K562 (cell line): ENCODE results near the gene ARFGAP3. TPM values are rescaled to one million over a fixed set of nuclear protein-coding genes. Genes with fewer than 3 reads are reported as not detected.

Experiments
- ATAC-seq: fragments of 200-7000 bp; cut with Tn5 transposase; 3 replicates; pipeline ENCODE4 v1.9.1; 2020; ENCODE audit warnings: moderate library complexity
- BruUV-seq: library from RNA; stranded (reverse); fragments of 400-500 nt; replicated peaks from 2 replicates; lab custom pipeline; 2021; lab: Mats Ljungman, UMichigan
- CTCF ChIA-PET: fragments of 300-600 bp; formaldehyde crosslinking; extraction: SDS; loops from one replicate; lab custom pipeline; 2021; ENCODE audit warnings: low intra/inter-chr PET ratio; lab: Yijun Ruan, JAX
- POLR2A ChIA-PET: fragments of 300-600, 350-650 bp; sonication (Branson Sonifier 250); formaldehyde crosslinking; extraction: SDS; loops from one replicate; lab custom pipeline; 2021; ENCODE audit warnings: antibody characterized with exemption, inconsistent platforms; lab: Yijun Ruan, JAX
- DNase-seq, 4 experiments: peaks; one replicate each; pipeline versions ENCODE4 v3.0.0 to v3.0.0-alpha.2; 2011 to 2018; ENCODE audit warnings: low spot score in 3 of 4, mixed read lengths in 3 of 4; ENCODE audit errors: extremely low read depth in 1 of 4
- FAIRE-seq: peaks from 2 replicates; lab custom pipeline; 2011; peaks lifted over from hg19 to GRCh38; lab: Jason Lieb, UNC
- H2AFZ ChIP-seq: 2 replicates; pipeline ENCODE4 v1.6.0; 2011; ENCODE audit warnings: low read depth, low read length, control low read depth, inconsistent platforms
- H3K27ac ChIP-seq: fragments of 200-600 bp; 3 replicates; pipeline ENCODE4 v1.8.0; 2011; ENCODE audit warnings: low read depth, mild to moderate bottlenecking, control low read depth, inconsistent platforms, low read length, moderate library complexity, mixed read lengths; ENCODE audit errors: extremely low read depth
- H3K27me3 ChIP-seq, 2 experiments: fragments of 300-600 bp in 1 of 2; 2 replicates in 1 of 2; 3 replicates in 1 of 2; pipeline versions ENCODE4 v1.6.0 to v1.8.0; 2011; ENCODE audit warnings: inconsistent platforms in 2 of 2, low read length in 2 of 2, mild to moderate bottlenecking in 1 of 2, mixed read lengths in 1 of 2, moderate library complexity in 1 of 2; ENCODE audit not compliant: control insufficient read depth in 2 of 2, insufficient read depth in 2 of 2
- H3K36me3 ChIP-seq: fragments of 300-600 bp; 3 replicates; pipeline ENCODE4 v1.8.0; 2011; ENCODE audit warnings: mild to moderate bottlenecking, low read length, inconsistent platforms; ENCODE audit not compliant: control insufficient read depth, insufficient read depth
- H3K4me1 ChIP-seq, 2 experiments: fragments of 200-600 bp in 1 of 2; replicated peaks in 1 of 2; 2 replicates in 1 of 2; 3 replicates in 1 of 2; pipeline versions ENCODE4 v1.5.1 to v1.8.0; 2011; ENCODE audit warnings: inconsistent platforms in 2 of 2, low read length in 2 of 2, mild to moderate bottlenecking in 1 of 2, mixed read lengths in 1 of 2, moderate library complexity in 1 of 2; ENCODE audit not compliant: control insufficient read depth in 2 of 2, insufficient read depth in 2 of 2
- H3K4me2 ChIP-seq: 2 replicates; pipeline ENCODE4 v1.6.1; 2011; ENCODE audit warnings: low read length, control low read depth, inconsistent platforms, mixed read lengths; ENCODE audit not compliant: insufficient read depth
- H3K4me3 ChIP-seq: fragments of 200-600 bp; sonication (generic), shearing (Covaris generic); 2 replicates; pipeline ENCODE4 v1.5.1; 2016; ENCODE audit warnings: control low read depth, inconsistent platforms
- H3K79me2 ChIP-seq: fragments of 200-600 bp; 3 replicates; pipeline ENCODE4 v1.8.0; 2011; ENCODE audit warnings: low read length, inconsistent platforms; ENCODE audit not compliant: control insufficient read depth, insufficient read depth
- H3K9ac ChIP-seq, 2 experiments: 2 replicates each; pipeline versions ENCODE4 v1.6.0 to v1.6.1; 2011; ENCODE audit warnings: low read depth in 2 of 2, low read length in 2 of 2, control low read depth in 1 of 2, inconsistent platforms in 1 of 2, mild to moderate bottlenecking in 1 of 2, mixed read lengths in 1 of 2; ENCODE audit not compliant: insufficient read depth in 1 of 2
- H3K9me1 ChIP-seq: one replicate; pipeline ENCODE4 v1.6.0; 2011; ENCODE audit warnings: inconsistent platforms, mild to moderate bottlenecking, low read length, moderate library complexity; ENCODE audit not compliant: control insufficient read depth, insufficient read depth
- H3K9me3 ChIP-seq: replicated peaks from 2 replicates; pipeline ENCODE4 v1.5.1; 2011; ENCODE audit warnings: low read depth, low read length, inconsistent platforms; ENCODE audit not compliant: control insufficient read depth, insufficient read depth
- H4K20me1 ChIP-seq: replicated peaks from 2 replicates; pipeline ENCODE4 v1.6.1; 2011; ENCODE audit warnings: low read length, inconsistent platforms, mixed read lengths; ENCODE audit not compliant: control insufficient read depth, insufficient read depth
- GTF2F1 ChIP-seq: IDR thresholded peaks from 2 replicates; pipeline ENCODE4 v1.6.1; 2011; ENCODE audit warnings: low read depth, low read length, improper control_type of control experiment
- PHF20 ChIP-seq: fragments of 450-650 bp; IDR thresholded peaks from 2 replicates; pipeline ENCODE4 v1.6.1; 2018; ENCODE audit not compliant: partially characterized antibody
- ZFPM2 ChIP-seq: fragments of 250-450 bp; sonication (Bioruptor Pico); IDR thresholded peaks from 2 replicates; pipeline ENCODE4 v1.5.1; 2022; ENCODE audit warnings: mild to moderate bottlenecking
- ZNF551 ChIP-seq: fragments of 250-450 bp; sonication (Bioruptor Pico); IDR thresholded peaks from 2 replicates; pipeline ENCODE4 v1.5.0; 2021; ENCODE audit warnings: mild to moderate bottlenecking, moderate library complexity
- WGBS: fragments of 100-300 bp; shearing (Covaris generic); methylation state at CpG from one replicate; pipeline ENCODE4 v1.1.6; 2016; ENCODE audit warnings: low coverage, mixed read lengths; ENCODE audit not compliant: insufficient coverage; ENCODE audit errors: missing lambda C conversion rate; 5-methylcytosine and 5-hydroxymethylcytosine counted together
- in situ Hi-C: fragments of 300-500 bp; cut with MboI; formaldehyde crosslinking; loops from 4 replicates; pipeline ENCODE4 v1.15.0; 2018; ENCODE audit warnings: inconsistent platforms, mixed read lengths
- intact Hi-C: fragments of 100-400 bp; cut with micrococcal nuclease; formaldehyde crosslinking; loops from 2 replicates; pipeline ENCODE4 v1.14.2; 2022
- polyA plus RNA-seq, 8 experiments: library from polyadenylated mRNA; depleted of rRNA in 4 of 8; stranded (reverse) in 5 of 8; unstranded in 3 of 8; fragments of >200 nt; fragmentation: Nextera tagmentation in 2 of 8; fragmentation: Illumina TruSeq in 1 of 8; extraction: Ambion mirVana in 2 of 8; extraction: Trizol in 1 of 8; gene quantifications; 2 replicates each; pipeline versions ENCODE4 v1.2.1 to v1.2.3, GENCODE V29; 2011 to 2014; ENCODE audit warnings: inconsistent platforms in 1 of 8, missing spikeins in 1 of 8
- total RNA-seq, 7 experiments: library from RNA; depleted of rRNA in 6 of 7; stranded (reverse); fragments of >200 nt in 6 of 7; fragmentation: Illumina TruSeq in 2 of 7; extraction: Trizol in 2 of 7; gene quantifications; 2 replicates each; pipeline versions ENCODE4 v1.2.1 to v1.2.3, GENCODE V29; 2011 to 2021; ENCODE audit warnings: low replicate concordance in 1 of 7
- TF ChIP-seq, protein P1 (sequence below): fragments of 200-600 bp; sonication (generic); IDR thresholded peaks from one replicate; pipeline ENCODE4 v1.6.1; 2012; ENCODE audit warnings: mild to moderate bottlenecking, low read depth, low read length, inconsistent platforms
- TF ChIP-seq, protein P2 (sequence below), 3 experiments: fragments of 200-800 bp in 1 of 3; fragments of 250-450 bp in 1 of 3; fragments of 450-650 bp in 1 of 3; sonication (Bioruptor Pico) in 1 of 3; sonication (Bioruptor generic) in 1 of 3; formaldehyde crosslinking in 1 of 3; IDR thresholded peaks; 2 replicates each; pipeline versions ENCODE4 v1.6.1 to v1.8.0; 2016 to 2022; ENCODE audit warnings: mild to moderate bottlenecking in 2 of 3, missing genetic modification characterization in 2 of 3, missing compliant biosample characterization in 1 of 3, moderate library complexity in 1 of 3

ARFGAP3 gene
- total and polyA plus RNA-seq, 9 of the 15 experiments (the other 6 are each of a cell fraction or from before 2014, with no cell fraction given), result 14.2 to 31.9 (median 22.7) TPM

DNA sequence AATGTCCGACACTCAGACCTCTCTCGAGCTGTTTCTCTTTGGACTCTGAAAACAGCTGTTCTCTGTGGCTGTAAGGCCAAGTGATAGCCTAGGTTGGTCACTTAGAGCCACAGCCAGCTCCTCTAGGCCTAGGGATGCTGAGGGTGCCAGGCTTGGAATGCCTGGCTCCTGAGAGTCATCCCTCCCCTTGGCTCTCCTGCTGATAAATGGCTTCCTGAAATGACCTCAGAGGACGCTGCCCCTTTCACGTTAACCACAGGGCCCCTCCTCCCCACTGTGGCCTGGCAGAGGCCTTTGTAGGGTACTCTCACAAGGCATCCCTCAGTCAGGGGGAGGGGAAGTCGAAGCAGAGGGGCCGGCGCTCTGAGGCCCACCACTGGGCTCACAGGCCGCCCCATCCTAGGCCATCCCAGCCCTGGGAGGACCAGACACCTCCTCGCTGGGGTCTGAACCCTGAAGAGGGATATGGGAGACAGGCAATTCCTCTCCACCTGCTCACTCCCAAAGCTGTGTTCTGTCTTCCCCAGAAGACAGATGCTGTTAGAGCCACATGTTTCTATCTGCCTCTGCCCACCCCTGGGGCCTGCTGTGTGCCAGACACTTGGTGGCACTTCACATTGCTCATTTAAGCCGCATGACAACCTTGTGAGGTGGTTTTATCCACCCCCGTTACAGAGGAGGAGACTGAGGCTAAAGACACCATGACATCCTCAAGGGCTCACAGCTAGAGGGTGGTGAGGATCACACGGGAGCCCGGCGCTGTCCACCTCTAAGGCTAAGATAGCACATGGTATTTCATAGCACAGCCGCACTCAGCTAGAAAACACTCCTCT is 50.9 kb downstream of the ARFGAP3 start:
- no peak for DNase-seq
- H3K9ac ChIP-seq, result no peak overlapping the region
- TF ChIP-seq ZFPM2 (CRISPR knock-in tag) (no peak), PHF20 (no peak), GTF2F1 (no peak), ZNF551 (no peak)
- TF ChIP-seq, protein P1, sequence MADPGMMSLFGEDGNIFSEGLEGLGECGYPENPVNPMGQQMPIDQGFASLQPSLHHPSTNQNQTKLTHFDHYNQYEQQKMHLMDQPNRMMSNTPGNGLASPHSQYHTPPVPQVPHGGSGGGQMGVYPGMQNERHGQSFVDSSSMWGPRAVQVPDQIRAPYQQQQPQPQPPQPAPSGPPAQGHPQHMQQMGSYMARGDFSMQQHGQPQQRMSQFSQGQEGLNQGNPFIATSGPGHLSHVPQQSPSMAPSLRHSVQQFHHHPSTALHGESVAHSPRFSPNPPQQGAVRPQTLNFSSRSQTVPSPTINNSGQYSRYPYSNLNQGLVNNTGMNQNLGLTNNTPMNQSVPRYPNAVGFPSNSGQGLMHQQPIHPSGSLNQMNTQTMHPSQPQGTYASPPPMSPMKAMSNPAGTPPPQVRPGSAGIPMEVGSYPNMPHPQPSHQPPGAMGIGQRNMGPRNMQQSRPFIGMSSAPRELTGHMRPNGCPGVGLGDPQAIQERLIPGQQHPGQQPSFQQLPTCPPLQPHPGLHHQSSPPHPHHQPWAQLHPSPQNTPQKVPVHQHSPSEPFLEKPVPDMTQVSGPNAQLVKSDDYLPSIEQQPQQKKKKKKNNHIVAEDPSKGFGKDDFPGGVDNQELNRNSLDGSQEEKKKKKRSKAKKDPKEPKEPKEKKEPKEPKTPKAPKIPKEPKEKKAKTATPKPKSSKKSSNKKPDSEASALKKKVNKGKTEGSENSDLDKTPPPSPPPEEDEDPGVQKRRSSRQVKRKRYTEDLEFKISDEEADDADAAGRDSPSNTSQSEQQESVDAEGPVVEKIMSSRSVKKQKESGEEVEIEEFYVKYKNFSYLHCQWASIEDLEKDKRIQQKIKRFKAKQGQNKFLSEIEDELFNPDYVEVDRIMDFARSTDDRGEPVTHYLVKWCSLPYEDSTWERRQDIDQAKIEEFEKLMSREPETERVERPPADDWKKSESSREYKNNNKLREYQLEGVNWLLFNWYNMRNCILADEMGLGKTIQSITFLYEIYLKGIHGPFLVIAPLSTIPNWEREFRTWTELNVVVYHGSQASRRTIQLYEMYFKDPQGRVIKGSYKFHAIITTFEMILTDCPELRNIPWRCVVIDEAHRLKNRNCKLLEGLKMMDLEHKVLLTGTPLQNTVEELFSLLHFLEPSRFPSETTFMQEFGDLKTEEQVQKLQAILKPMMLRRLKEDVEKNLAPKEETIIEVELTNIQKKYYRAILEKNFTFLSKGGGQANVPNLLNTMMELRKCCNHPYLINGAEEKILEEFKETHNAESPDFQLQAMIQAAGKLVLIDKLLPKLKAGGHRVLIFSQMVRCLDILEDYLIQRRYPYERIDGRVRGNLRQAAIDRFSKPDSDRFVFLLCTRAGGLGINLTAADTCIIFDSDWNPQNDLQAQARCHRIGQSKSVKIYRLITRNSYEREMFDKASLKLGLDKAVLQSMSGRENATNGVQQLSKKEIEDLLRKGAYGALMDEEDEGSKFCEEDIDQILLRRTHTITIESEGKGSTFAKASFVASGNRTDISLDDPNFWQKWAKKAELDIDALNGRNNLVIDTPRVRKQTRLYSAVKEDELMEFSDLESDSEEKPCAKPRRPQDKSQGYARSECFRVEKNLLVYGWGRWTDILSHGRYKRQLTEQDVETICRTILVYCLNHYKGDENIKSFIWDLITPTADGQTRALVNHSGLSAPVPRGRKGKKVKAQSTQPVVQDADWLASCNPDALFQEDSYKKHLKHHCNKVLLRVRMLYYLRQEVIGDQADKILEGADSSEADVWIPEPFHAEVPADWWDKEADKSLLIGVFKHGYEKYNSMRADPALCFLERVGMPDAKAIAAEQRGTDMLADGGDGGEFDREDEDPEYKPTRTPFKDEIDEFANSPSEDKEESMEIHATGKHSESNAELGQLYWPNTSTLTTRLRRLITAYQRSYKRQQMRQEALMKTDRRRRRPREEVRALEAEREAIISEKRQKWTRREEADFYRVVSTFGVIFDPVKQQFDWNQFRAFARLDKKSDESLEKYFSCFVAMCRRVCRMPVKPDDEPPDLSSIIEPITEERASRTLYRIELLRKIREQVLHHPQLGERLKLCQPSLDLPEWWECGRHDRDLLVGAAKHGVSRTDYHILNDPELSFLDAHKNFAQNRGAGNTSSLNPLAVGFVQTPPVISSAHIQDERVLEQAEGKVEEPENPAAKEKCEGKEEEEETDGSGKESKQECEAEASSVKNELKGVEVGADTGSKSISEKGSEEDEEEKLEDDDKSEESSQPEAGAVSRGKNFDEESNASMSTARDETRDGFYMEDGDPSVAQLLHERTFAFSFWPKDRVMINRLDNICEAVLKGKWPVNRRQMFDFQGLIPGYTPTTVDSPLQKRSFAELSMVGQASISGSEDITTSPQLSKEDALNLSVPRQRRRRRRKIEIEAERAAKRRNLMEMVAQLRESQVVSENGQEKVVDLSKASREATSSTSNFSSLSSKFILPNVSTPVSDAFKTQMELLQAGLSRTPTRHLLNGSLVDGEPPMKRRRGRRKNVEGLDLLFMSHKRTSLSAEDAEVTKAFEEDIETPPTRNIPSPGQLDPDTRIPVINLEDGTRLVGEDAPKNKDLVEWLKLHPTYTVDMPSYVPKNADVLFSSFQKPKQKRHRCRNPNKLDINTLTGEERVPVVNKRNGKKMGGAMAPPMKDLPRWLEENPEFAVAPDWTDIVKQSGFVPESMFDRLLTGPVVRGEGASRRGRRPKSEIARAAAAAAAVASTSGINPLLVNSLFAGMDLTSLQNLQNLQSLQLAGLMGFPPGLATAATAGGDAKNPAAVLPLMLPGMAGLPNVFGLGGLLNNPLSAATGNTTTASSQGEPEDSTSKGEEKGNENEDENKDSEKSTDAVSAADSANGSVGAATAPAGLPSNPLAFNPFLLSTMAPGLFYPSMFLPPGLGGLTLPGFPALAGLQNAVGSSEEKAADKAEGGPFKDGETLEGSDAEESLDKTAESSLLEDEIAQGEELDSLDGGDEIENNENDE, result no peak
- TF ChIP-seq, protein P2, sequence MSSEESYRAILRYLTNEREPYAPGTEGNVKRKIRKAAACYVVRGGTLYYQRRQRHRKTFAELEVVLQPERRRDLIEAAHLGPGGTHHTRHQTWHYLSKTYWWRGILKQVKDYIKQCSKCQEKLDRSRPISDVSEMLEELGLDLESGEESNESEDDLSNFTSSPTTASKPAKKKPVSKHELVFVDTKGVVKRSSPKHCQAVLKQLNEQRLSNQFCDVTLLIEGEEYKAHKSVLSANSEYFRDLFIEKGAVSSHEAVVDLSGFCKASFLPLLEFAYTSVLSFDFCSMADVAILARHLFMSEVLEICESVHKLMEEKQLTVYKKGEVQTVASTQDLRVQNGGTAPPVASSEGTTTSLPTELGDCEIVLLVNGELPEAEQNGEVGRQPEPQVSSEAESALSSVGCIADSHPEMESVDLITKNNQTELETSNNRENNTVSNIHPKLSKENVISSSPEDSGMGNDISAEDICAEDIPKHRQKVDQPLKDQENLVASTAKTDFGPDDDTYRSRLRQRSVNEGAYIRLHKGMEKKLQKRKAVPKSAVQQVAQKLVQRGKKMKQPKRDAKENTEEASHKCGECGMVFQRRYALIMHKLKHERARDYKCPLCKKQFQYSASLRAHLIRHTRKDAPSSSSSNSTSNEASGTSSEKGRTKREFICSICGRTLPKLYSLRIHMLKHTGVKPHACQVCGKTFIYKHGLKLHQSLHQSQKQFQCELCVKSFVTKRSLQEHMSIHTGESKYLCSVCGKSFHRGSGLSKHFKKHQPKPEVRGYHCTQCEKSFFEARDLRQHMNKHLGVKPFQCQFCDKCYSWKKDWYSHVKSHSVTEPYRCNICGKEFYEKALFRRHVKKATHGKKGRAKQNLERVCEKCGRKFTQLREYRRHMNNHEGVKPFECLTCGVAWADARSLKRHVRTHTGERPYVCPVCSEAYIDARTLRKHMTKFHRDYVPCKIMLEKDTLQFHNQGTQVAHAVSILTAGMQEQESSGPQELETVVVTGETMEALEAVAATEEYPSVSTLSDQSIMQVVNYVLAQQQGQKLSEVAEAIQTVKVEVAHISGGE (CRISPR knock-in tag; IDR thresholded peaks at IDR 0.05), result no peak

More for the DNA sequence above, 50.9 kb downstream of the ARFGAP3 start:
- Histone ChIP-seq H3K36me3 (peaks cover 16% of the 10 kb centered on the region; the same call in 2 of the 3 replicates), H3K4me1 (no peaks in the 10 kb centered on the region; a peak in 1 of 5 replicates), H3K27me3 (no peaks in the 10 kb centered on the region), H3K9me1 (no peaks in the 10 kb centered on the region), H3K9me3 (no peaks in the 10 kb centered on the region), H3K79me2 (no peaks in the 10 kb centered on the region), H4K20me1 (no peaks in the 10 kb centered on the region), H3K4me2 (no peak overlapping the region), H3K4me3 (no peak overlapping the region), H3K27ac (no peak overlapping the region), H2AFZ (no peak overlapping the region)
- intact Hi-C loops (no loop called here), in situ Hi-C loops (no loop called here)
- CTCF ChIA-PET, result no interaction called here
- ATAC-seq (no peak), FAIRE-seq (no peak)
- BruUV-seq, result no TSS peak
- POLR2A ChIA-PET, result no interaction called here
- WGBS, result 82% methylated on average over 12 of the region's 15 CpGs
